IMR-90 (cell line): Measurements from ENCODE around the gene SETD2. TPM values are rescaled to one million over a fixed set of nuclear protein-coding genes. Genes with fewer than 3 reads are reported as not detected.

Experiments
- ATAC-seq: fragments of 200-7000 bp; cut with Tn5 transposase; 2 replicates; pipeline ENCODE4 v1.9.1; 2020; ENCODE audit warnings: low read depth, mild to moderate bottlenecking, moderate library complexity
- BruUV-seq: library from RNA; stranded (reverse); fragments of 400-500 nt; replicated peaks from 2 replicates; lab custom pipeline; 2021; lab: Mats Ljungman, UMichigan
- CTCF ChIA-PET: fragments of 300-600 bp; formaldehyde crosslinking; extraction: SDS; loops from one replicate; lab custom pipeline; 2021; ENCODE audit warnings: antibody characterized with exemption; lab: Yijun Ruan, JAX
- POLR2A ChIA-PET: fragments of 300-600 bp; sonication (Branson Sonifier 250); formaldehyde crosslinking; loops from one replicate; lab custom pipeline; 2022; ENCODE audit warnings: antibody characterized with exemption; ENCODE audit not compliant: unreplicated experiment; lab: Charles Lee
- DNase-seq: peaks from one replicate; pipeline ENCODE4 v3.0.0; 2013
- H2AFZ ChIP-seq: replicated peaks from 2 replicates; pipeline ENCODE3; 2013; ENCODE audit warnings: low read length, mild to moderate bottlenecking; ENCODE audit not compliant: poor library complexity
- H2AK5ac ChIP-seq: 2 replicates; pipeline ENCODE4 v1.6.1; 2013; ENCODE audit warnings: low read depth, low read length, inconsistent platforms
- H2AK9ac ChIP-seq: replicated peaks from 2 replicates; pipeline ENCODE3; 2013; ENCODE audit warnings: mild to moderate bottlenecking, low read depth, low read length, moderate library complexity; ENCODE audit not compliant: poor library complexity
- H2BK120ac ChIP-seq: 2 replicates; pipeline ENCODE4 v1.6.1; 2013; ENCODE audit warnings: low read depth, low read length, inconsistent platforms
- H2BK15ac ChIP-seq: 3 replicates; pipeline ENCODE4 v1.6.1; 2013; ENCODE audit warnings: low read depth, low read length, inconsistent platforms
- H2BK20ac ChIP-seq: 2 replicates; pipeline ENCODE4 v1.6.1; 2013; ENCODE audit warnings: low read depth, mild to moderate bottlenecking, inconsistent platforms, low read length, moderate library complexity
- H2BK5ac ChIP-seq: 2 replicates; pipeline ENCODE4 v1.6.1; 2013; ENCODE audit warnings: mild to moderate bottlenecking, low read depth, low read length, inconsistent platforms; ENCODE audit not compliant: poor library complexity, severe bottlenecking
- H3K14ac ChIP-seq: replicated peaks from 2 replicates; pipeline ENCODE4 v1.6.1; 2013; ENCODE audit warnings: low read depth, low read length, inconsistent platforms
- H3K18ac ChIP-seq: 2 replicates; pipeline ENCODE4 v1.6.1; 2013; ENCODE audit warnings: low read depth, low read length, control low read depth
- H3K23ac ChIP-seq: 2 replicates; pipeline ENCODE4 v1.6.1; 2013; ENCODE audit warnings: low read depth, low read length, inconsistent platforms
- H3K27ac ChIP-seq: 2 replicates; pipeline ENCODE4 v1.5.1; 2013; ENCODE audit warnings: mild to moderate bottlenecking, control low read depth, low read length; ENCODE audit not compliant: insufficient read depth
- H3K27me3 ChIP-seq: 2 replicates; pipeline ENCODE4 v1.6.1; 2013; ENCODE audit warnings: low read length; ENCODE audit not compliant: control insufficient read depth, insufficient read depth
- H3K36me3 ChIP-seq: 2 replicates; pipeline ENCODE4 v1.6.1; 2013; ENCODE audit warnings: low read length, mixed read lengths; ENCODE audit not compliant: control insufficient read depth, insufficient read depth
- H3K4ac ChIP-seq: 2 replicates; pipeline ENCODE4 v1.6.1; 2013; ENCODE audit warnings: low read depth, low read length, inconsistent platforms
- H3K4me1 ChIP-seq: 2 replicates; pipeline ENCODE4 v1.6.1; 2013; ENCODE audit warnings: low read length, mixed read lengths; ENCODE audit not compliant: control insufficient read depth, insufficient read depth
- H3K4me2 ChIP-seq: 2 replicates; pipeline ENCODE4 v1.6.1; 2013; ENCODE audit warnings: low read depth, mild to moderate bottlenecking, control low read depth, low read length, moderate library complexity
- H3K4me3 ChIP-seq: 2 replicates; pipeline ENCODE4 v1.5.1; 2013; ENCODE audit warnings: low read depth, mild to moderate bottlenecking, control low read depth, low read length, moderate library complexity; ENCODE audit not compliant: insufficient read depth
- H3K56ac ChIP-seq: 2 replicates; pipeline ENCODE4 v1.6.1; 2013; ENCODE audit warnings: low read length, inconsistent platforms; ENCODE audit not compliant: insufficient read depth; ENCODE audit errors: extremely low read depth
- H3K79me1 ChIP-seq, 2 experiments: 2 replicates each; pipeline ENCODE4 v1.6.1; 2013; ENCODE audit warnings: low read length in 2 of 2, inconsistent platforms in 1 of 2, low read depth in 1 of 2
- H3K9ac ChIP-seq: 2 replicates; pipeline ENCODE4 v1.6.1; 2013; ENCODE audit warnings: low read depth, low read length, control low read depth
- H3K9me1 ChIP-seq: 2 replicates; pipeline ENCODE4 v1.6.1; 2013; ENCODE audit warnings: low read length, inconsistent platforms; ENCODE audit not compliant: insufficient read depth
- H3K9me3 ChIP-seq: 2 replicates; pipeline ENCODE4 v1.6.1; 2013; ENCODE audit warnings: low read length; ENCODE audit not compliant: control insufficient read depth, insufficient read depth
- H4K20me1 ChIP-seq: 2 replicates; pipeline ENCODE4 v1.6.1; 2013; ENCODE audit warnings: low read length, inconsistent platforms; ENCODE audit not compliant: insufficient read depth
- H4K5ac ChIP-seq: 2 replicates; pipeline ENCODE4 v1.6.1; 2013; ENCODE audit warnings: mild to moderate bottlenecking, low read depth, low read length, control low read depth
- H4K8ac ChIP-seq, 2 experiments: 2 replicates each; pipeline ENCODE4 v1.6.1; 2013; ENCODE audit warnings: low read depth in 2 of 2, low read length in 2 of 2, control low read depth in 1 of 2, inconsistent platforms in 1 of 2
- H4K91ac ChIP-seq: 2 replicates; pipeline ENCODE4 v1.6.1; 2013; ENCODE audit warnings: low read depth, low read length, inconsistent platforms; ENCODE audit not compliant: insufficient read depth
- BHLHE40 ChIP-seq: fragments of 150-350 bp; IDR thresholded peaks from 2 replicates; pipeline ENCODE4 v1.6.1; 2016; ENCODE audit warnings: mild to moderate bottlenecking, low read depth, low read length
- CEBPB ChIP-seq: IDR thresholded peaks from 2 replicates; pipeline ENCODE4 v1.6.1; 2012; ENCODE audit warnings: low read depth, low read length, improper control_type of control experiment
- CHD1 ChIP-seq: IDR thresholded peaks from 2 replicates; pipeline ENCODE4 v1.6.1; 2012; ENCODE audit warnings: low read depth, low read length, improper control_type of control experiment
- CTCF ChIP-seq: conservative IDR thresholded peaks from 2 replicates; pipeline ENCODE4 v1.5.1; 2012; ENCODE audit warnings: mild to moderate bottlenecking, low read depth, low read length, improper control_type of control experiment
- FOS ChIP-seq: fragments of 150-350 bp; IDR thresholded peaks from 2 replicates; pipeline ENCODE4 v1.6.1; 2016; ENCODE audit warnings: low read depth, low read length
- MAFK ChIP-seq: IDR thresholded peaks from 2 replicates; pipeline ENCODE4 v1.6.1; 2012; ENCODE audit warnings: low read depth, low read length, improper control_type of control experiment
- MAZ ChIP-seq: IDR thresholded peaks from 2 replicates; pipeline ENCODE4 v1.6.1; 2012; ENCODE audit warnings: low read depth, mild to moderate bottlenecking, low read length, improper control_type of control experiment, moderate library complexity, borderline replicate concordance
- MXI1 ChIP-seq: IDR thresholded peaks from 2 replicates; pipeline ENCODE4 v1.6.1; 2012; ENCODE audit warnings: low read depth, mild to moderate bottlenecking, low read length, moderate library complexity, borderline replicate concordance
- NFE2L2 ChIP-seq: fragments of 150-350 bp; IDR thresholded peaks from 2 replicates; pipeline ENCODE4 v1.6.1; 2016; ENCODE audit warnings: low read depth, mild to moderate bottlenecking, low read length
- POLR2A ChIP-seq: IDR thresholded peaks from 2 replicates; pipeline ENCODE4 v1.6.1; 2012; ENCODE audit warnings: mild to moderate bottlenecking, low read depth, low read length
- RAD21 ChIP-seq: IDR thresholded peaks from 2 replicates; pipeline ENCODE4 v1.6.1; 2012; ENCODE audit warnings: low read length, improper control_type of control experiment
- RCOR1 ChIP-seq: IDR thresholded peaks from 2 replicates; pipeline ENCODE4 v1.6.1; 2012; ENCODE audit warnings: mild to moderate bottlenecking, low read length, improper control_type of control experiment; ENCODE audit not compliant: insufficient replicate concordance
- RFX5 ChIP-seq: IDR thresholded peaks from 2 replicates; pipeline ENCODE4 v1.8.0; 2012; ENCODE audit warnings: low read depth, mild to moderate bottlenecking, low read length, moderate library complexity
- SMC3 ChIP-seq: fragments of 150-350 bp; IDR thresholded peaks from 2 replicates; pipeline ENCODE4 v1.6.1; 2016; ENCODE audit warnings: low read depth, mild to moderate bottlenecking, antibody characterized with exemption, low read length, moderate library complexity
- USF2 ChIP-seq: fragments of 150-350 bp; IDR thresholded peaks from 2 replicates; pipeline ENCODE4 v1.6.1; 2017; ENCODE audit warnings: mild to moderate bottlenecking, antibody characterized with exemption, low read length, low read depth
- WGBS, 2 experiments: methylation state at CpG; one replicate each; pipeline versions ENCODE4 v1.1.5 to v1.1.7; 2013; ENCODE audit warnings: missing lambda C conversion rate in 2 of 2; ENCODE audit not compliant: insufficient read length in 1 of 2; ENCODE audit errors: extremely low coverage in 2 of 2; 5-methylcytosine and 5-hydroxymethylcytosine counted together
- dilution Hi-C: fragments of 300-500 bp; cut with HindIII; formaldehyde crosslinking; loops from one replicate; pipeline ENCODE4 v1.14.3; 2018; ENCODE audit warnings: low sequenced_read_pairs; ENCODE audit not compliant: unreplicated experiment
- in situ Hi-C: fragments of 300-500 bp; cut with MboI; formaldehyde crosslinking; loops from 3 replicates; pipeline ENCODE4 v1.14.3; 2019; ENCODE audit warnings: low sequenced_read_pairs, inconsistent platforms, mixed read lengths
- intact Hi-C: fragments of 100-400 bp; cut with micrococcal nuclease; formaldehyde crosslinking; loops from 2 replicates; pipeline ENCODE4 v1.10.0; 2022
- polyA plus RNA-seq, 3 experiments: library from polyadenylated mRNA; depleted of rRNA; stranded (reverse); fragments of >200 nt; gene quantifications; 2 replicates each; pipeline ENCODE4 v1.2.3, GENCODE V29; 2012; ENCODE audit warnings: low replicate concordance in 1 of 3
- total RNA-seq: library from RNA; depleted of rRNA; stranded (reverse); fragments of >200 nt; gene quantifications from 2 replicates; pipeline ENCODE4 v1.2.3, GENCODE V29; 2012
- TF ChIP-seq, protein P1 (sequence below): fragments of 150-350 bp; IDR thresholded peaks from 2 replicates; pipeline ENCODE4 v1.6.1; 2016; ENCODE audit warnings: low read depth, mild to moderate bottlenecking, low read length, moderate library complexity, borderline replicate concordance

Gene SETD2
- total and polyA plus RNA-seq, 2 of the 4 experiments (the other 2 are of a cell fraction), result 18.3 to 20.1 TPM

- ChIA-PET POLR2A (no interaction called here), CTCF (no interaction called here)
- H3K27me3 ChIP-seq, result no peaks in the 10 kb centered on the region
- no peak overlapping the region for H2AK5ac ChIP-seq
- no peak overlapping the region for H3K18ac ChIP-seq
- no TSS peak for BruUV-seq
- H3K4me2 ChIP-seq, result no peak overlapping the region
- H4K8ac ChIP-seq, result peak overlapping the region; percentile 11 to 42; a peak in 1 of 4 replicates
- TF ChIP-seq USF2, result no peak
- no peak for TF ChIP-seq BHLHE40
- TF ChIP-seq RCOR1, result no peak
- TF ChIP-seq RFX5, result no peak
- TF ChIP-seq MXI1, result no peak
- TF ChIP-seq RAD21, result no peak
- TF ChIP-seq, protein P1, sequence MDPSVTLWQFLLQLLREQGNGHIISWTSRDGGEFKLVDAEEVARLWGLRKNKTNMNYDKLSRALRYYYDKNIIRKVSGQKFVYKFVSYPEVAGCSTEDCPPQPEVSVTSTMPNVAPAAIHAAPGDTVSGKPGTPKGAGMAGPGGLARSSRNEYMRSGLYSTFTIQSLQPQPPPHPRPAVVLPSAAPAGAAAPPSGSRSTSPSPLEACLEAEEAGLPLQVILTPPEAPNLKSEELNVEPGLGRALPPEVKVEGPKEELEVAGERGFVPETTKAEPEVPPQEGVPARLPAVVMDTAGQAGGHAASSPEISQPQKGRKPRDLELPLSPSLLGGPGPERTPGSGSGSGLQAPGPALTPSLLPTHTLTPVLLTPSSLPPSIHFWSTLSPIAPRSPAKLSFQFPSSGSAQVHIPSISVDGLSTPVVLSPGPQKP, result no peak
- no peak for TF ChIP-seq POLR2A
- TF ChIP-seq CHD1, result no peak
- TF ChIP-seq NFE2L2, result no peak
- TF ChIP-seq CEBPB, result no peak
- no peak for TF ChIP-seq MAZ
- no peak for TF ChIP-seq FOS
- TF ChIP-seq CTCF, result no peak
- no peak for TF ChIP-seq MAFK
- no peak for TF ChIP-seq SMC3
- no peak overlapping the region for H4K91ac ChIP-seq
- in situ Hi-C loops (no loop called here), intact Hi-C loops (no loop called here), dilution Hi-C loops (no loop called here)
- H4K5ac ChIP-seq, result no peak overlapping the region
- no peaks in the 10 kb centered on the region; the same call in 1 of the 2 replicates for H3K36me3 ChIP-seq
- ATAC-seq (peak; percentile 27), DNase-seq (no peak)
- H3K4ac ChIP-seq, result no peak overlapping the region
- H3K9ac ChIP-seq, result no peak overlapping the region
- H2AFZ ChIP-seq, result no peak overlapping the region
- H2BK15ac ChIP-seq, result no peak overlapping the region; the same call in 2 of the 3 replicates
- H4K20me1 ChIP-seq, result no peaks in the 10 kb centered on the region
- H3K4me3 ChIP-seq, result no peak overlapping the region
- H2BK5ac ChIP-seq, result no peak overlapping the region
- H3K9me3 ChIP-seq, result no peaks in the 10 kb centered on the region
- H3K79me1 ChIP-seq, result no peaks in the 10 kb centered on the region
- no peak overlapping the region for H3K14ac ChIP-seq
- no peak overlapping the region for H2BK120ac ChIP-seq
- peaks cover 5% of the 10 kb centered on the region for H3K9me1 ChIP-seq
- H3K56ac ChIP-seq, result no peak overlapping the region
- no peak overlapping the region for H3K23ac ChIP-seq
- 65% methylated on average over 2 of the region's 9 CpGs; no CpG with 5 or more reads in 1 of the 2 experiments for WGBS, 2 experiments
- H2BK20ac ChIP-seq, result no peak overlapping the region
- H2AK9ac ChIP-seq, result no peak overlapping the region
- no peaks in the 10 kb centered on the region for H3K4me1 ChIP-seq
- no peak overlapping the region for H3K27ac ChIP-seq
Observed at GRCh38 chr3:46987319-46987742, 176.6 kb downstream of the SETD2 start.
